Ramos (cell line): ENCODE measurements around the gene PPARD.
"Not testable (repeated sequence)": the region's sequence is repeated elsewhere in the genome, so short reads cannot be mapped to it uniquely, and the experiment has no call there.

Experiments used
- in situ Hi-C: fragments of 300-500 bp; cut with MboI; formaldehyde crosslinking; loops from one replicate; pipeline ENCODE4 v1.14.3; 2022; ENCODE audit warnings: low sequenced_read_pairs; ENCODE audit not compliant: unreplicated experiment

PPARD gene

GRCh38 chr6:35311390-35312075 lies 30.8 kb upstream of the PPARD start:
- in situ Hi-C loops = no loop called here

GRCh38 chr6:35312076-35312800 lies 30.1 kb upstream of the PPARD start:
- in situ Hi-C loops = no loop called here

DNA sequence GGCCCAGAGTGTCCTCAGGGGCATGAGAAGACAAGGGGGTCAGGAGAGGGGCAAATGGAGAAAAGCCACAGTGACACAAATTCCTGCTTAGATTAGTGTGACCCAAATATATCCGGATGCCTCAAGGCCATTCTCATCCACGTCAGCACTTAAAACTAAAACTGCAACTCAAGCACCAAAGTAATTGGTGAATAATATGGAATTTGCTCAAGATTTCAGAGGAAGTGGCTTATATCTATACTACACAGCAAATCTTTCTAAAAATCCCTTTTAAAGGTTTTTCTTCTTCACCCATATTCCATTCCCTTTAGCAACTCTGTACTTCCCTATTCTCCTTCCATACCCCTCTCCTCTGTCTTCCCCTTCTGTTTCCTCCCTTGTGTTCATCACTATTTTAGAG lies 29.6 kb upstream of the PPARD start:
- in situ Hi-C loops = no loop called here

DNA sequence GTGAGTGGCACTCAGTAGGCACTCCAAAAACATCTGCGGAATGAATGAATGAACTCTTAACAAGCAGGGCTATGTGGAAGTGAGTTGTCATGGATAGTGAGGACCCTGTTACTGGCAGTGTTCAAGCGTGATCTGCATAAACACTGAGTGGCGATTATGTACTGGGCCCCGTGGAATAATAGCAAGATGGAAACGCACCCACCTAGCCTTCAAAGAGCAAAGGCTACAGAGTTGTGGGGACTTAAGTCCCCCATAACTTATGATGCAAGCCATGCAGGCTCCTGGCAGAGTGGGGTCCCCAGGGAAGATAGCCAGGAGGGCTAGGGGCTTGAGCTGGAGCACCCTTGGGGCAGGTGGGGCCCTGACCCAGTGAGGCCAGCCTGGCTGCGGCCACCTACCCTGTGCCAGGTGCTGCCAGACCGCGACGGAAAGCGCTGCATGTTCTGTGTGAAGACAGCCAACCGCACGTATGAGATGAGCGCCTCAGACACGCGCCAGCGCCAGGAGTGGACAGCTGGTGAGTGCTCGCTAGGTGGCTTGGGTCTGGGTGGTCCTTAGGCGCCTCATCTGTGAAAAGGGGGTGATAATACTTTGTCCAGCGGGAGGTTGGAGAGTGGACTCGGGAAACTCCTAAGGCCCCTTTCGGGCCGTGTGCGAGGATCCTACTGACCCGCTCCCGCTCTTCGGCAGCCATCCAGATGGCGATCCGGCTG lies 24.7 kb upstream of the PPARD start:
- in situ Hi-C loops = no loop called here

DNA sequence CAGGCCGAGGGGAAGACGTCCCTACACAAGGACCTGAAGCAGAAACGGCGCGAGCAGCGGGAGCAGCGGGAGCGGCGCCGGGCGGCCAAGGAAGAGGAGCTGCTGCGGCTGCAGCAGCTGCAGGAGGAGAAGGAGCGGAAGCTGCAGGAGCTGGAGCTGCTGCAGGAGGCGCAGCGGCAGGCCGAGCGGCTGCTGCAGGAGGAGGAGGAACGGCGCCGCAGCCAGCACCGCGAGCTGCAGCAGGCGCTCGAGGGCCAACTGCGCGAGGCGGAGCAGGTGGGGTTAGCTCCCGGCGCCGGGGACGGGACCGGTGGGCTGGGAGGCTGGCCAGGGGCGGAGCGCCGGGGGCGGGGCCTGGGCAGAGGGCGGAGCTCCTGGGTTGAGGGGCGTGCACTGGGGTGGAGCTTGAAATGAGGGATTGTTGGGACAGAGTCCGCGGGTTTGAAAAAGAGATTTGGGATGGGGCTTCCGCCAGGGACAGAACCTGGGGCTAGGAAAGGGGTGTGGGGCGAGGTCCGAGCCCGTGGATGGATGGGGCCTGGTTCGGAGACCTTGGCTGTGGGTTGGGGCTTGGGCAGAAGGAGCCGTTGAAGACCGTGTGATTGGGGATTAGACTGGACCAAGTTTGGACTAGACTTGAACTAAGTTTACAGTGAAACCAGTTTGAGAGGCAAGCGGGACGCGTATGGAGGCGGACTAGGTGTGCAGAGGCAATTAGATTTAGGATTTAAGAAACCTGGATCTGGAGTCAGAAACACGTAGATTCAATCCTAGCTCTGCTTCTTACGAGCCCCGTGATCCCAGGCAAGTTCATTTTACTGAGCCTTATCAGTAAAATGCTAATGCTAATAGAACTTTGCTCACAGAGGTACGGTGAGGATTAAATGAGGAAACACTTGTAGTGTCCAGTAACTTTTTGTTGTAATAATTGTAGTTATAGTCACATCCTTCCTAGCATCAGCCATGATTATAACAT lies 23.9 kb upstream of the PPARD start:
- in situ Hi-C loops = no loop called here

GRCh38 chr6:35319346-35320030 lies 22.9 kb upstream of the PPARD start:
- in situ Hi-C loops = no loop called here

DNA sequence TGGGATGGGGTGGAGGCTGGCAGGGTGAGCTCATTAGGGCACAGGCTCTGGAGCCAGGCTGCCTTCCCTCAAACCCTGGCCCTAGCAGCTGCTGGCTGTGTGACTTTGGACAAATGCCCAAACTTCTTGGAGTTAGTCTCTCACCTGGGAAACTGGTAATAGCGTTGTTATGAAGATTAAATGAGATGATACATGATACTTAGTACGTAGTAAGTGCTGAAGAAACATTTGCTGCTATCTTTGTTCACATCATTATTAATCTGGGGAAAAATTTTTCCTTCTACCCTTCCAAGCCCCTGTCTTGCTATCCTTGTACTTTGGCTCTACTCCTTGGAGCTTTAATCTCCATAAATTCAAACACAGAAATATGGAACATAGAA lies 22.3 kb upstream of the PPARD start:
- in situ Hi-C loops = no loop called here

GRCh38 chr6:35321091-35321490 lies 21.3 kb upstream of the PPARD start:
- in situ Hi-C loops = no loop called here

- in situ Hi-C loops = no loop called here
These were observed 14.9 kb upstream of the PPARD start for GRCh38 chr6:35327349-35328027.

DNA sequence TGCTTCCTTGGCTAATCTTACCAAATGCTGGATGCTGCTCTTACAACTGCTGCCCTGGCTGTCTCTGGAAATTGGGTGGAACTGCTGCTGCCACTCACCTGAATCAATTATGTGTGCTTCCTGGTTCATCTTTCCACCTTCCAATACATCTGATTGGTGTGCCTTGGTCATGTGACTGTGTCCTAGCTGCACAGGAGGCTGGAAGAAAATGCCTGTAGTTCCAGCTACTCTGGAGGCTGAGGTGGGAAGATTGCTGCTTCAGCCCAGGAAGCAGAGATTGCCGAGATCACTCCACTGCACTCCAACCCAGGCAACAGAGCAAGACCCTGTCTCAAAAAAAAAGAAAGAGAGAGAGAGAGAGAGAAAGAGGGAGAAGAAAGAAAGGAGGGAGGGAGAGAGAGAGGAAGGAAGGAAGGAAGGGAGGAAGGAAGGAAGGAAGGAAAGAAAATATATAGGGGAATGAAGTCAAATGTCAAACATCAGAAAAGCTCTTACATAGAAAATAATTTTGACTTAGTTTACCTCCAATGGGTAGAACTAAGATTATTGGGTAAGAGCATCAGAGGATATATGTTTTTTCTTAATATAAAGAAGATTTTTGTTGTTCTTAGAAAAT lies 14.1 kb upstream of the PPARD start:
- in situ Hi-C loops = no loop called here

- in situ Hi-C loops = not testable (repeated sequence)
These were observed 13.4 kb upstream of the PPARD start for GRCh38 chr6:35328965-35329364.

DNA sequence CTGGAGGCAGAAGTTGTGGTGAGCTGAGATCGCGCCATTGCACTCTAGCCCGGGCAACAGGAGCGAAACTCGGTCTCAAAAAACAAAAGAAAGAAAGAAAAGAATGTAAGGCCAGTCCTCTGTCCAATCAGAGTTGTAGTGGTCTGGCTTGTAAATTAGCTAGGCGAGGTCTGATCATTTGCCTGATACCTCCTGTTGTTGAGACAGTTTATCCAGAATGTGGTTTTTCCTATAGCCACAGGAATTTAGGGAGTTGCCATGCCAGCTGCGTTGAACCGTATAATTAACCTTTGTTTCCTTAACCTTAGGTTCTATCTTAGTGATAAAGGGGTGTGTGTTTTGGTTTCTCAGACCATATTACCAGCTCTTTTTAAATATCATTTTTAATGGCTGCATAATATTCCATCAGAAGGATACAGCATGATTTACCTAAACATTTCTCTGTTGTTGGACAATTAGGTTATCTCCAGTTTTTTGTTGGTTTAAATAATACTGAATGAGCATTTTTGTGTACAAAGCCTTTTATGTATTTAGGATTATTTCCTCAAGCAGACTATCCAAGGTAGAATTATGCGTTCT lies 11.7 kb upstream of the PPARD start:
- in situ Hi-C loops = no loop called here

DNA sequence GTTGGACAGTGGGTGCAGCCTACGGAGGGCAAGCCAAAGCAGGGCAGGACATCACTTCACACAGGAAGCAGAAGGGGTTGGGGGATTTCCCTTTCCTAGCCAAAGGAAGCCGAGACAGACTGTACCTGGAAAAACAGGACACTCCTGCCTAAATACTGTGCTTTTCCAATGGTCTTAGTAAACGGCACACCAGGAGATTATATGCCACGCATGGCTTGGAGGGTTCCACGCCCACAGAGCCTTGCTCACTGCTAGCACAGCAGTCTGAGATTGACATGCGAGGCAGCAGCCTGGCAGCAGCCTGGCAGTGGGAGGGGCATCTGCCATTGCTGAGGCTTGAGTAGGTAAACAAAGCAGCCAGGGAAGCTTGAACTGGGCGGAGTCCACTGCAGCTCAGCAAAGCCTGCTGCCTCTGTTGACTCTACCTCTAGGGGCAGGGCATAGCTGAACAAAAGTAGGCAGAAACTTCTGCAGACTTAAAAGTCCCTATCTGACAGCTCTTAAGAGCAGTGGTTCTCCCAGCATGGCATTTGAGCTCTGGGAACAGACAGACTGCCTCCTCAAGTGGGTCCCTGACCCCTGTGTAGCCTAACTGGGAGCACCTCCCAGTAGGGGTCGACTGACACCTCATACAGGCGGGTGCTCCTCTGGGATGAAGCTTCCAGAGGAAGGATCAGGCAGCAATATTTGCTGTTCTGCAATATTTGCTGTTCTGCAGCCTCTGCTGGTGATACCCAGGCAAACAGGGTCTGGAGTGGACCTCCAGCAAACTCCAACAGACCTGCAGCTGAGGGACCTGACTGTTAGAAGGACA lies 10.1 kb upstream of the PPARD start:
- in situ Hi-C loops = not testable (repeated sequence)

GRCh38 chr6:35341557-35341956 lies 801 bp upstream of the PPARD start:
- in situ Hi-C loops = loop anchor here (5.0 kb wide), 1 partner anchor 126 kb away; the partner anchor contains the start of gene RPL10A

- in situ Hi-C loops = loop anchor here (5.0 kb wide), 1 partner anchor 124 kb away; the partner anchor contains the start of gene RPL10A
These were observed 905 bp downstream of the PPARD start for GRCh38 chr6:35343092-35343834.

- in situ Hi-C loops = loop anchor here (5.0 kb wide), 1 partner anchor 123 kb away; the partner anchor contains the start of gene RPL10A
These were observed 1.6 kb downstream of the PPARD start for GRCh38 chr6:35343835-35344550.
